Measurements from ENCODE around the gene SLC22A4. TPM values are rescaled to one million over a fixed set of nuclear protein-coding genes. Genes with fewer than 3 reads are reported as not detected.
A peak's percentile ranks its signal among the peaks of the same experiment; 100 is the strongest.

Gene SLC22A4
- total RNA-seq, 2 experiments from 2014 or later = 0.16 to 0.22 TPM

- peaks cover 42% of the 10 kb centered on the region for H3K4me1 ChIP-seq (ENCODE audit: insufficient read depth, low read length)
- POLR2A ChIA-PET = interaction anchor here (1.1 to 6.4 kb wide), 6 partner anchors 18 to 110 kb away, joined by 3 to 94 read pairs (median 16); partner anchors contain the start of gene IRF1
Observed at GRCh38 chr5:132388244-132389050, 94.3 kb downstream of the SLC22A4 start.

DNA sequence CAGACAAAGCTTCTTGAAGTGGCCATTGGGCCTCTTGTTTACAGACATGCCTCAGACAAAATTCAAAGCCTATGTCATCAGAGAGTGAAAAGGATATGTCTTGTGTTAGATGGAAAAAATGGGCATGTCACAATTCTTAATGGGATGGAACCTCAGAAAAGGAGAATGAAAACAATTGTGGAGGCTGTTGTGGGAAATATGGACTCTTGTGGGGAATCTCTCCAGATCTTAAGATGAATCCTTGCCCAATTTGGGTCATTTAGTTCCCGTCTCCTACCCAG is 94.8 kb downstream of the SLC22A4 start:
- H3K4me3 ChIP-seq (ENCODE audit: low read length) = no peak overlapping the region
- peaks cover 6% of the 10 kb centered on the region for H3K36me3 ChIP-seq (ENCODE audit: insufficient read depth, low read length)
- DNase-seq (no peak), ATAC-seq (ENCODE audit: poor library complexity) (no peak)
- no peak overlapping the region for H3K27ac ChIP-seq (ENCODE audit: low read depth in 1 of 2, low read length in 2 of 2)
- no peak overlapping the region for H3K27ac Mint-ChIP-seq
- intact Hi-C loops (cut with DNase I, micrococcal nuclease) = loop anchor here (5.0 to 10.0 kb wide), 4 partner anchors 33 to 493 kb away; partner anchors contain the start of gene IL3 (in 1 of the 2)
- ChIA-PET CTCF (interaction anchor here (7.1 kb wide), 1 partner anchor 111 kb away, joined by 104 read pairs; no protein-coding TSS in a partner anchor), POLR2A (interaction anchor here (2.1 to 6.4 kb wide), 3 partner anchors 22 to 110 kb away, joined by 5 to 94 read pairs (median 27); no protein-coding TSS in a partner anchor)
- H3K27me3 Mint-ChIP-seq = no peaks in the 10 kb centered on the region
- H3K9me3 ChIP-seq (ENCODE audit: control insufficient read depth in 1 of 2, insufficient read depth in 1 of 2, low read length in 2 of 2) = no peaks in the 10 kb centered on the region
- H3K4me3 Mint-ChIP-seq = no peak overlapping the region
- H3K4me1 ChIP-seq (ENCODE audit: insufficient read depth, low read length) = peaks cover 46% of the 10 kb centered on the region
- H3K27me3 ChIP-seq (ENCODE audit: control insufficient read depth in 1 of 2, insufficient read depth in 2 of 2, low read length in 2 of 2) = no peaks in the 10 kb centered on the region
- H3K9me3 Mint-ChIP-seq = no peaks in the 10 kb centered on the region
- H3K36me3 Mint-ChIP-seq (ENCODE audit: low read depth) = peaks cover 18% of the 10 kb centered on the region
- peaks cover 43% of the 10 kb centered on the region for H3K4me1 Mint-ChIP-seq (ENCODE audit: low read depth)
- TF ChIP-seq CTCF (IDR thresholded peaks at IDR 0.05) = no peak

More at GRCh38 chr5:132388244-132389050, 94.3 kb downstream of the SLC22A4 start:
- ATAC-seq (ENCODE audit: poor library complexity) (no peak), DNase-seq (no peak)
- Mint-ChIP-seq H3K4me1 (ENCODE audit: low read depth) (peaks cover 43% of the 10 kb centered on the region), H3K36me3 (ENCODE audit: low read depth) (peaks cover 13% of the 10 kb centered on the region), H3K4me3 (no peak overlapping the region), H3K27ac (no peak overlapping the region), H3K9me3 (no peaks in the 10 kb centered on the region), H3K27me3 (no peaks in the 10 kb centered on the region)
- no peaks in the 10 kb centered on the region for H3K27me3 ChIP-seq (ENCODE audit: control insufficient read depth in 1 of 2, insufficient read depth in 2 of 2, low read length in 2 of 2)
- CTCF ChIA-PET = interaction anchor here (1.1 to 7.1 kb wide), 2 partner anchors 22 to 112 kb away, joined by 3 to 104 read pairs; no protein-coding TSS in a partner anchor
- intact Hi-C loops (cut with DNase I, micrococcal nuclease) = loop anchor here (5.0 to 10.0 kb wide), 4 partner anchors 34 to 494 kb away; partner anchors contain the start of gene IL3 (in 1 of the 2)
- H3K9me3 ChIP-seq (ENCODE audit: control insufficient read depth in 1 of 2, insufficient read depth in 1 of 2, low read length in 2 of 2) = no peaks in the 10 kb centered on the region
- no peak overlapping the region for H3K4me3 ChIP-seq (ENCODE audit: low read length)
- peaks cover 6% of the 10 kb centered on the region for H3K36me3 ChIP-seq (ENCODE audit: insufficient read depth, low read length)
- no peak for TF ChIP-seq CTCF (IDR thresholded peaks at IDR 0.05)
- H3K27ac ChIP-seq (ENCODE audit: low read depth in 1 of 2, low read length in 2 of 2) = no peak overlapping the region

DNA sequence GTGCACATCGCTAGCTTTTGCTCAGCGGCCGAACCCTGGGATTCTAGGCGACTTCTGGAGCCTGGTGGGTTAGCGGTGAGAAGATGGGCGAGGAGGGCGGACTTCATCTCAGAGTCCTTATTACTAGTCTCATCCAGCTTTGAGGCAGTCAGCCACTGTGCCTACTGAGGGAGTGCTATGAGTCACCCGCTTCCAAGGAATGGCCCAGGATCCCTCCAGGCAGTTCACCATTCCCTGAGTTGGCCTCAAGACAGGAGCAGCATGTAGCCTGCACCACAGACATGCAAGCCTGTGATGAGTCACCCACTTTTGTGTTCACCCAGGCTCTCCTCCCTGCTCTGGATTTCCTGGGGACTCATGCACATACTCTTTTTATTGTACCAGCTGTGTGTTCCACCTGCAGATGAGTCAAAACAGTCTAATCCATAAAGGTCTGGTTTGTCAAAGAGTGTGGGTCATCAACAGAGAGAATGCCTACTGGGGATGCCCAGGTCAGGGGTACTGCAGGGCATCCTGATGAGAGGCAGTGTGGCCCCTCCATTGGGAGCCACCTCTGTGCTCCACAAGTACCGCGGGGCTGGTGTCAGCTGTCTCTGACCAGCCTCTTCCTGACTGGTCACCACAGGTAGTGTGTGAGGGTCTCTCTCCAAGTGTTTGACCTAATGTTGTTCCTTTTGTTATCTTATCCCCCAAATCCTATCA is 95.5 kb downstream of the SLC22A4 start:
- H3K27me3 ChIP-seq (ENCODE audit: control insufficient read depth in 1 of 2, insufficient read depth in 2 of 2, low read length in 2 of 2) = no peaks in the 10 kb centered on the region
- H3K27ac Mint-ChIP-seq = no peak overlapping the region
- no peak for TF ChIP-seq CTCF (IDR thresholded peaks at IDR 0.05)
- H3K27ac ChIP-seq (ENCODE audit: low read depth in 1 of 2, low read length in 2 of 2) = no peak overlapping the region
- CTCF ChIA-PET = interaction anchor here (7.1 kb wide), 1 partner anchor 110 kb away, joined by 104 read pairs; no protein-coding TSS in a partner anchor
- peaks cover 12% of the 10 kb centered on the region for H3K36me3 ChIP-seq (ENCODE audit: insufficient read depth, low read length)
- intact Hi-C loops (cut with DNase I, micrococcal nuclease) = loop anchor here (5.0 to 10.0 kb wide), 4 partner anchors 33 to 493 kb away; partner anchors contain the start of gene IL3 (in 1 of the 2)
- H3K27me3 Mint-ChIP-seq = no peaks in the 10 kb centered on the region
- H3K4me1 Mint-ChIP-seq (ENCODE audit: low read depth) = peaks cover 51% of the 10 kb centered on the region
- POLR2A ChIA-PET = interaction anchor here (1.0 to 6.4 kb wide), 5 partner anchors 21 to 109 kb away, joined by 3 to 94 read pairs (median 5); partner anchors contain the start of genes IRF1 and SLC22A5
- H3K4me1 ChIP-seq (ENCODE audit: insufficient read depth, low read length) = peaks cover 48% of the 10 kb centered on the region
- ATAC-seq (ENCODE audit: poor library complexity) = no peak
- peak in 3 of 14 experiments; percentile 23 to 54 (median 40) for DNase-seq
- no peak overlapping the region for H3K4me3 Mint-ChIP-seq
- no peaks in the 10 kb centered on the region for H3K9me3 ChIP-seq (ENCODE audit: control insufficient read depth in 1 of 2, insufficient read depth in 1 of 2, low read length in 2 of 2)
- H3K9me3 Mint-ChIP-seq = no peaks in the 10 kb centered on the region
- peaks cover 19% of the 10 kb centered on the region for H3K36me3 Mint-ChIP-seq (ENCODE audit: low read depth)
- no peak overlapping the region for H3K4me3 ChIP-seq (ENCODE audit: low read length)
